ENCODE measurements around the gene HPCAL1.

HPCAL1 gene

GRCh38 chr2:10355471-10356438 lies 53.1 kb downstream of the HPCAL1 start:
- DNase-seq (ENCODE audit: low read depth), result no peak

GRCh38 chr2:10356439-10356811 lies 53.7 kb downstream of the HPCAL1 start:
- no peak for DNase-seq (ENCODE audit: low read depth)

- DNase-seq (ENCODE audit: low read depth), result no peak
These were observed 54.8 kb downstream of the HPCAL1 start for GRCh38 chr2:10357193-10358169.

GRCh38 chr2:10359246-10359645 lies 56.5 kb downstream of the HPCAL1 start:
- DNase-seq (ENCODE audit: low read depth), result no peak

- no peak for DNase-seq (ENCODE audit: low read depth)
These were observed 57.1 kb downstream of the HPCAL1 start for GRCh38 chr2:10359731-10360329.

GRCh38 chr2:10360460-10360849 lies 57.8 kb downstream of the HPCAL1 start:
- no peak for DNase-seq (ENCODE audit: low read depth)

GRCh38 chr2:10360850-10361588 lies 58.3 kb downstream of the HPCAL1 start:
- no peak for DNase-seq (ENCODE audit: low read depth)

- no peak for DNase-seq (ENCODE audit: low read depth)
These were observed 59.6 kb downstream of the HPCAL1 start for GRCh38 chr2:10362096-10362897.

GRCh38 chr2:10362898-10363454 lies 60.3 kb downstream of the HPCAL1 start:
- DNase-seq (ENCODE audit: low read depth), result no peak

- no peak for DNase-seq (ENCODE audit: low read depth)
These were observed 61.3 kb downstream of the HPCAL1 start for GRCh38 chr2:10363861-10364610.

GRCh38 chr2:10365412-10365811 lies 62.7 kb downstream of the HPCAL1 start:
- DNase-seq (ENCODE audit: low read depth), result no peak

- no peak for DNase-seq (ENCODE audit: low read depth)
These were observed 64.0 kb downstream of the HPCAL1 start for GRCh38 chr2:10366601-10367270.

GRCh38 chr2:10367472-10368439 lies 65.1 kb downstream of the HPCAL1 start:
- DNase-seq (ENCODE audit: low read depth), result no peak

- no peak for DNase-seq (ENCODE audit: low read depth)
These were observed 66.0 kb downstream of the HPCAL1 start for GRCh38 chr2:10368491-10369231.

GRCh38 chr2:10369269-10370255 lies 66.9 kb downstream of the HPCAL1 start:
- no peak for DNase-seq (ENCODE audit: low read depth)

- no peak for DNase-seq (ENCODE audit: low read depth)
These were observed 67.7 kb downstream of the HPCAL1 start for GRCh38 chr2:10370390-10370789.
